HCT116 (cell line): Measurements from ENCODE around the gene IGFBP7. TPM values are rescaled to one million over a fixed set of nuclear protein-coding genes. Genes with fewer than 3 reads are reported as not detected.

Experiments
- ATAC-seq: fragments of 200-7000 bp; cut with Tn5 transposase; 2 replicates; pipeline ENCODE4 v1.9.1; 2020; ENCODE audit warnings: mild to moderate bottlenecking, moderate library complexity
- BruUV-seq: library from RNA; stranded (reverse); fragments of 400-500 nt; replicated peaks from 2 replicates; lab custom pipeline; 2021; lab: Mats Ljungman, UMichigan
- CTCF ChIA-PET: fragments of 300-600 bp; sonication (Branson Sonifier 250); formaldehyde crosslinking; loops from one replicate; lab custom pipeline; 2021; ENCODE audit warnings: antibody characterized with exemption; lab: Charles Lee
- POLR2A ChIA-PET: fragments of 300-600, 350-600 bp; sonication (Branson Sonifier 250); formaldehyde crosslinking; loops from one replicate; lab custom pipeline; 2021; ENCODE audit warnings: antibody characterized with exemption; lab: Charles Lee
- RAD21 ChIA-PET, 2 experiments: fragments of 300-600 bp; sonication (Branson Sonifier 250); formaldehyde crosslinking; loops; one replicate each; lab custom pipeline; 2023; ENCODE audit warnings: low total read pairs in 2 of 2; ENCODE audit not compliant: uncharacterized antibody in 2 of 2, unreplicated experiment in 2 of 2, low non-redundant PET in 1 of 2; lab: Charles Lee
- DNase-seq: peaks from one replicate; pipeline ENCODE4 v3.0.0-alpha.2; 2010; ENCODE audit warnings: low read depth, low spot score
- H2AFZ ChIP-seq: fragments of 200-600 bp; shearing (Covaris generic), sonication (generic); 2 replicates; pipeline ENCODE4 v1.6.1; 2017; ENCODE audit warnings: low read depth, mixed run types, mixed read lengths, antibody characterized with exemption, low read length; ENCODE audit not compliant: poor library complexity, severe bottlenecking
- H3K27ac ChIP-seq: 2 replicates; pipeline ENCODE4 v1.5.1; 2012; ENCODE audit warnings: low read depth, low read length
- H3K27me3 ChIP-seq: fragments of 200-600 bp; sonication (generic); 2 replicates; pipeline ENCODE4 v1.6.1; 2016; ENCODE audit warnings: mixed run types, low read length, mixed read lengths; ENCODE audit not compliant: insufficient read depth
- H3K36me3 ChIP-seq, 2 experiments: fragments of 200-500 bp in 1 of 2; fragments of 200-600 bp in 1 of 2; sonication (Bioruptor generic) in 1 of 2; sonication (generic) in 1 of 2; 2 replicates each; pipeline versions ENCODE4 v1.5.1 to v1.6.1; 2014 to 2016; ENCODE audit warnings: low read length in 2 of 2, inconsistent platforms in 1 of 2, mixed read lengths in 1 of 2, mixed run types in 1 of 2; ENCODE audit not compliant: insufficient read depth in 2 of 2, control insufficient read depth in 1 of 2
- H3K4me1 ChIP-seq, 2 experiments: fragments of 200-600 bp in 1 of 2; sonication (generic) in 1 of 2; 2 replicates each; pipeline versions ENCODE4 v1.5.1 to v1.6.1; 2012 to 2017; ENCODE audit warnings: low read length in 2 of 2, inconsistent platforms in 1 of 2, mild to moderate bottlenecking in 1 of 2, mixed read lengths in 1 of 2, mixed run types in 1 of 2, moderate library complexity in 1 of 2; ENCODE audit not compliant: insufficient read depth in 2 of 2, control insufficient read depth in 1 of 2
- H3K4me2 ChIP-seq: fragments of 200-600 bp; sonication (generic); 2 replicates; pipeline ENCODE4 v1.6.1; 2017; ENCODE audit warnings: mixed run types, low read length, mixed read lengths
- H3K4me3 ChIP-seq, 2 experiments: fragments of 200-600 bp in 1 of 2; sonication (generic) in 1 of 2; replicated peaks in 1 of 2; 2 replicates each; pipeline ENCODE4 v1.5.1; 2011 to 2016; ENCODE audit warnings: low read length in 2 of 2, control low read depth in 1 of 2, low read depth in 1 of 2, mild to moderate bottlenecking in 1 of 2, mixed read lengths in 1 of 2, mixed run types in 1 of 2
- H3K79me2 ChIP-seq: fragments of 200-600 bp; sonication (generic); 2 replicates; pipeline ENCODE4 v1.6.1; 2017; ENCODE audit warnings: mild to moderate bottlenecking, mixed run types, low read length, moderate library complexity, mixed read lengths; ENCODE audit not compliant: insufficient read depth
- H3K9ac ChIP-seq: fragments of 200-600 bp; sonication (generic); 2 replicates; pipeline ENCODE4 v1.6.1; 2016; ENCODE audit warnings: low read length, mixed read lengths
- H3K9me2 ChIP-seq: fragments of 200-600 bp; sonication (generic), shearing (Covaris generic); 2 replicates; pipeline ENCODE4 v1.6.1; 2017; ENCODE audit warnings: mixed run types, mild to moderate bottlenecking, moderate library complexity; ENCODE audit not compliant: insufficient read depth
- H3K9me3 ChIP-seq, 2 experiments: fragments of 200-500 bp in 1 of 2; fragments of 200-600 bp in 1 of 2; sonication (Bioruptor generic) in 1 of 2; sonication (generic) in 1 of 2; 2 replicates each; pipeline ENCODE4 v1.6.1; 2014 to 2017; ENCODE audit warnings: low read length in 2 of 2, mixed read lengths in 2 of 2, inconsistent platforms in 1 of 2, low read depth in 1 of 2, mild to moderate bottlenecking in 1 of 2, mixed run types in 1 of 2, moderate library complexity in 1 of 2; ENCODE audit not compliant: control insufficient read depth in 1 of 2, insufficient read depth in 1 of 2
- H4K20me1 ChIP-seq: fragments of 200-600 bp; sonication (generic), shearing (Covaris generic); 2 replicates; pipeline ENCODE4 v1.6.1; 2017; ENCODE audit warnings: mixed run types, mild to moderate bottlenecking, moderate library complexity; ENCODE audit not compliant: insufficient read depth
- CEBPB ChIP-seq: IDR thresholded peaks from 2 replicates; pipeline ENCODE4 v1.6.1; 2012; ENCODE audit warnings: low read depth
- EGR1 ChIP-seq: IDR thresholded peaks from 2 replicates; pipeline ENCODE4 v1.6.1; 2012; ENCODE audit warnings: low read depth
- EZH2 ChIP-seq: fragments of 200-600 bp; sonication (generic); IDR thresholded peaks from 2 replicates; pipeline ENCODE4 v1.6.1; 2017; ENCODE audit warnings: antibody characterized with exemption, mixed run types
- FOSL1 ChIP-seq: IDR thresholded peaks from 2 replicates; pipeline ENCODE4 v1.6.1; 2012; ENCODE audit warnings: low read depth
- JUND ChIP-seq: IDR thresholded peaks from 2 replicates; pipeline ENCODE4 v1.6.1; 2012
- RAD21 ChIP-seq: IDR thresholded peaks from 2 replicates; pipeline ENCODE4 v1.6.1; 2012; ENCODE audit warnings: low read depth, mild to moderate bottlenecking
- SIN3A ChIP-seq: IDR thresholded peaks from 2 replicates; pipeline ENCODE4 v1.6.1; 2012; ENCODE audit warnings: low read depth
- SP1 ChIP-seq: IDR thresholded peaks from 2 replicates; pipeline ENCODE4 v1.6.1; 2012; ENCODE audit warnings: low read depth
- ZNF274 ChIP-seq: fragments of 200-500 bp; sonication (Bioruptor generic); IDR thresholded peaks from 2 replicates; pipeline ENCODE4 v1.6.1; 2014; ENCODE audit warnings: mild to moderate bottlenecking, low read depth, low read length, inconsistent platforms
- intact Hi-C: fragments of 100-400 bp; cut with micrococcal nuclease; formaldehyde crosslinking; loops from 2 replicates; pipeline ENCODE4 v1.10.0; 2022
- total RNA-seq: library from RNA; stranded (reverse); gene quantifications from one replicate; pipeline ENCODE4 v1.2.1, GENCODE V29; 2021; ENCODE audit not compliant: unreplicated experiment
- TF ChIP-seq, protein P1 (sequence below): IDR thresholded peaks from 2 replicates; pipeline ENCODE4 v1.6.1; 2012
- TF ChIP-seq, protein P2 (sequence below): IDR thresholded peaks from 2 replicates; pipeline ENCODE4 v1.6.1; 2011; ENCODE audit warnings: mild to moderate bottlenecking, low read length, moderate library complexity; ENCODE audit not compliant: insufficient replicate concordance; ENCODE audit errors: extremely low read depth
- TF ChIP-seq, protein P3 (sequence below): IDR thresholded peaks from 2 replicates; pipeline ENCODE4 v1.6.1; 2012; ENCODE audit warnings: low read depth

IGFBP7 gene
- total RNA-seq, 1 experiment from 2014 or later: 0.91 TPM

DNA sequence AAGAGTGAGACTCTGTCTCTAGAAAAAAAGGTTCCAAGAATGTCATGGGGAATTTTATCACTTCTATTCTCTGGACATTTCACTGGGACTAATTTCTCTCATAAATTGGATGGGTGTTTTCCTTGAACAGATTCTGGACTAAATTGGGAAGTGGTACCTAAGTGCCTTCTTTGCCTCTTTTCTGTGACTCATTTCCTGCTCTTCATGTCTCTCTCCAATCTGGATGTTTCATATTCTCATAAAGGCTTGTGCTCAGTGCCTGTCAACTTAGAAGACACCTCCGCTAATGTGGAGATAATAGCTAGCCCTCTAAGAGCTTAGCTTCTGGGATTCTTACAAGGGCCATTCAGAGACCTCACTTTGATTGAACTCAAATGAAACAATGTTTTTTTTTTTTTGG is 38.0 kb upstream of the IGFBP7 start:
- no peak overlapping the region for H3K27ac ChIP-seq
- no peak overlapping the region for H3K4me3 ChIP-seq
- H3K27me3 ChIP-seq: peaks cover 38% of the 10 kb centered on the region
- H3K9me3 ChIP-seq: no peaks in the 10 kb centered on the region
- H3K4me1 ChIP-seq: no peaks in the 10 kb centered on the region
- no peaks in the 10 kb centered on the region for H3K36me3 ChIP-seq
- BruUV-seq: no TSS peak
- no peak overlapping the region for H2AFZ ChIP-seq
- no peaks in the 10 kb centered on the region for H3K79me2 ChIP-seq
- ChIA-PET RAD21 (no interaction called here), CTCF (interaction anchor here (2.2 kb wide), 1 partner anchor 15 kb away, joined by 7 read pairs; no protein-coding TSS in a partner anchor), POLR2A (no interaction called here)
- TF ChIP-seq, protein P1, sequence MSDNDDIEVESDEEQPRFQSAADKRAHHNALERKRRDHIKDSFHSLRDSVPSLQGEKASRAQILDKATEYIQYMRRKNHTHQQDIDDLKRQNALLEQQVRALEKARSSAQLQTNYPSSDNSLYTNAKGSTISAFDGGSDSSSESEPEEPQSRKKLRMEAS: no peak
- TF ChIP-seq ZNF274 (no peak), CEBPB (no peak), FOSL1 (no peak), SP1 (no peak), JUND (no peak), RAD21 (no peak)
- no peak overlapping the region for H3K4me2 ChIP-seq
- no peak for ATAC-seq
- H4K20me1 ChIP-seq: no peaks in the 10 kb centered on the region
- no peaks in the 10 kb centered on the region for H3K9me2 ChIP-seq
- H3K9ac ChIP-seq: no peak overlapping the region
- intact Hi-C loops: no loop called here
- no peak for DNase-seq

DNA sequence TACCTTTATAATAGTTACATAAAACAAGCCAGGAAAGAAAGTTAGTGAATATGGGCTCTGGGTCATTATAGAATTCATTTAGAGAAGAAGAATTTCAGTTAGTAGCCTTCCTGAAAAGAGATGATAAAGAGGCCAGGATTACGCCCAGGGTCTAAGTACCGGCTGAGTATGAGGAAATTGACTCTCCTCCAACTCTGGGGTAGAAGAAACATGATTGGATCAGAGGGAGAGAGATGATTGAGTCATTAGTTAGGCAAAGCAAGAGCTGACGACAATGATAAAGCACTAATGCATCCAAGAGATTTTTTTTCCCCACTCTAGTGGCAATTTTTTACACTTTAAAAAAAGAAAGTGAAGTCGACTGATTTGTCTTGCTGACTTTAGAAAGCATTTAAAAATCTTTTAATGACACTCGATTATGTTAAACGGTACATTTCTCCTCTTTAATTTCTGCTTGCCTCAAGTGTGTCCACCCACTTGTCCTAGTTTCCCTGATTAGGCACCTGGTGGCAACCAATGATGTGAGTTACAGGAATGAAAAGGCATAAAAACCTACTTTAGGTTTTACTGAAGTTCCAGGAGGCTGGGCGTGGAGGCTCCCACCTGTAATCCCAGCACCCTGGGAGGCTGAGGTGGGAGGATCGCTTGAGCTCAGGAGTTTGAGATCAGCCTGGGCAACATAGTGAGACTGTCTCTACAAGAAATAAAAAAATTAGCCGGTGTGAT is 37.3 kb upstream of the IGFBP7 start:
- RAD21 ChIA-PET: no interaction called here
- DNase-seq (no peak), ATAC-seq (no peak)
- intact Hi-C loops: no loop called here
- Histone ChIP-seq H3K9ac (no peak overlapping the region), H3K4me1 (no peaks in the 10 kb centered on the region), H3K27ac (no peak overlapping the region), H3K4me3 (no peak overlapping the region), H3K9me2 (no peaks in the 10 kb centered on the region), H3K36me3 (no peaks in the 10 kb centered on the region), H2AFZ (no peak overlapping the region), H4K20me1 (no peaks in the 10 kb centered on the region), H3K27me3 (peaks cover 38% of the 10 kb centered on the region), H3K4me2 (no peak overlapping the region), H3K9me3 (no peaks in the 10 kb centered on the region), H3K79me2 (no peaks in the 10 kb centered on the region)
- CTCF ChIA-PET: no interaction called here
- BruUV-seq: no TSS peak
- POLR2A ChIA-PET: no interaction called here
- TF ChIP-seq JUND (no peak), EGR1 (no peak), SIN3A (no peak), EZH2 (no peak), RAD21 (no peak)
- TF ChIP-seq, protein P2, sequence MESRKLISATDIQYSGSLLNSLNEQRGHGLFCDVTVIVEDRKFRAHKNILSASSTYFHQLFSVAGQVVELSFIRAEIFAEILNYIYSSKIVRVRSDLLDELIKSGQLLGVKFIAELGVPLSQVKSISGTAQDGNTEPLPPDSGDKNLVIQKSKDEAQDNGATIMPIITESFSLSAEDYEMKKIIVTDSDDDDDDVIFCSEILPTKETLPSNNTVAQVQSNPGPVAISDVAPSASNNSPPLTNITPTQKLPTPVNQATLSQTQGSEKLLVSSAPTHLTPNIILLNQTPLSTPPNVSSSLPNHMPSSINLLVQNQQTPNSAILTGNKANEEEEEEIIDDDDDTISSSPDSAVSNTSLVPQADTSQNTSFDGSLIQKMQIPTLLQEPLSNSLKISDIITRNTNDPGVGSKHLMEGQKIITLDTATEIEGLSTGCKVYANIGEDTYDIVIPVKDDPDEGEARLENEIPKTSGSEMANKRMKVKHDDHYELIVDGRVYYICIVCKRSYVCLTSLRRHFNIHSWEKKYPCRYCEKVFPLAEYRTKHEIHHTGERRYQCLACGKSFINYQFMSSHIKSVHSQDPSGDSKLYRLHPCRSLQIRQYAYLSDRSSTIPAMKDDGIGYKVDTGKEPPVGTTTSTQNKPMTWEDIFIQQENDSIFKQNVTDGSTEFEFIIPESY: no peak
- TF ChIP-seq, protein P3, sequence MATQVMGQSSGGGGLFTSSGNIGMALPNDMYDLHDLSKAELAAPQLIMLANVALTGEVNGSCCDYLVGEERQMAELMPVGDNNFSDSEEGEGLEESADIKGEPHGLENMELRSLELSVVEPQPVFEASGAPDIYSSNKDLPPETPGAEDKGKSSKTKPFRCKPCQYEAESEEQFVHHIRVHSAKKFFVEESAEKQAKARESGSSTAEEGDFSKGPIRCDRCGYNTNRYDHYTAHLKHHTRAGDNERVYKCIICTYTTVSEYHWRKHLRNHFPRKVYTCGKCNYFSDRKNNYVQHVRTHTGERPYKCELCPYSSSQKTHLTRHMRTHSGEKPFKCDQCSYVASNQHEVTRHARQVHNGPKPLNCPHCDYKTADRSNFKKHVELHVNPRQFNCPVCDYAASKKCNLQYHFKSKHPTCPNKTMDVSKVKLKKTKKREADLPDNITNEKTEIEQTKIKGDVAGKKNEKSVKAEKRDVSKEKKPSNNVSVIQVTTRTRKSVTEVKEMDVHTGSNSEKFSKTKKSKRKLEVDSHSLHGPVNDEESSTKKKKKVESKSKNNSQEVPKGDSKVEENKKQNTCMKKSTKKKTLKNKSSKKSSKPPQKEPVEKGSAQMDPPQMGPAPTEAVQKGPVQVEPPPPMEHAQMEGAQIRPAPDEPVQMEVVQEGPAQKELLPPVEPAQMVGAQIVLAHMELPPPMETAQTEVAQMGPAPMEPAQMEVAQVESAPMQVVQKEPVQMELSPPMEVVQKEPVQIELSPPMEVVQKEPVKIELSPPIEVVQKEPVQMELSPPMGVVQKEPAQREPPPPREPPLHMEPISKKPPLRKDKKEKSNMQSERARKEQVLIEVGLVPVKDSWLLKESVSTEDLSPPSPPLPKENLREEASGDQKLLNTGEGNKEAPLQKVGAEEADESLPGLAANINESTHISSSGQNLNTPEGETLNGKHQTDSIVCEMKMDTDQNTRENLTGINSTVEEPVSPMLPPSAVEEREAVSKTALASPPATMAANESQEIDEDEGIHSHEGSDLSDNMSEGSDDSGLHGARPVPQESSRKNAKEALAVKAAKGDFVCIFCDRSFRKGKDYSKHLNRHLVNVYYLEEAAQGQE: no peak
